Fibroblast of lung (primary cell): Measurements from ENCODE around the gene ATP6V0E1. TPM values are rescaled to one million over a fixed set of nuclear protein-coding genes. Genes with fewer than 3 reads are reported as not detected.
"Not testable (repeated sequence)": the region's sequence is repeated elsewhere in the genome, so short reads cannot be mapped to it uniquely, and the experiment has no call there.

Experiments used
- DNase-seq, 2 donors: peaks; one replicate each; pipeline versions ENCODE4 v3.0.0 to v3.0.0-alpha.2; 2010; ENCODE audit warnings: low read depth in 2 of 2
- H2AFZ ChIP-seq: 2 replicates; pipeline ENCODE4 v1.5.1; 2012; ENCODE audit warnings: low read length, control low read depth, inconsistent platforms
- H3K27ac ChIP-seq: 2 replicates; pipeline ENCODE4 v1.5.1; 2011; ENCODE audit warnings: low read length, control low read depth; ENCODE audit not compliant: insufficient read depth
- H3K27me3 ChIP-seq: 2 replicates; pipeline ENCODE4 v1.5.1; 2011; ENCODE audit warnings: mild to moderate bottlenecking, low read length; ENCODE audit not compliant: control insufficient read depth, insufficient read depth
- H3K36me3 ChIP-seq: 2 replicates; pipeline ENCODE4 v1.5.1; 2011; ENCODE audit warnings: low read length; ENCODE audit not compliant: control insufficient read depth, insufficient read depth
- H3K4me1 ChIP-seq: 2 replicates; pipeline ENCODE4 v1.5.1; 2011; ENCODE audit warnings: low read length; ENCODE audit not compliant: control insufficient read depth, insufficient read depth; ENCODE audit errors: extremely low read depth
- H3K4me2 ChIP-seq: 2 replicates; pipeline ENCODE4 v1.5.1; 2011; ENCODE audit warnings: low read length, control low read depth; ENCODE audit not compliant: insufficient read depth; ENCODE audit errors: extremely low read depth
- H3K4me3 ChIP-seq, 4 experiments: fragments of 200-600 bp in 1 of 4; sonication (generic) in 1 of 4; replicated peaks in 1 of 4; 2 replicates each; pipeline ENCODE4 v1.5.1; 2011 to 2016; ENCODE audit warnings: low read length in 4 of 4, low read depth in 3 of 4, mild to moderate bottlenecking in 3 of 4, control low read depth in 2 of 4, inconsistent platforms in 1 of 4, mixed read lengths in 1 of 4; ENCODE audit not compliant: insufficient read depth in 1 of 4; ENCODE audit errors: control extremely low read depth in 1 of 4
- H3K79me2 ChIP-seq: 2 replicates; pipeline ENCODE4 v1.5.1; 2012; ENCODE audit warnings: mild to moderate bottlenecking, low read length, inconsistent platforms; ENCODE audit not compliant: control insufficient read depth, insufficient read depth
- H3K9ac ChIP-seq: 2 replicates; pipeline ENCODE4 v1.5.1; 2011; ENCODE audit warnings: mild to moderate bottlenecking, low read length, control low read depth; ENCODE audit not compliant: insufficient read depth
- H3K9me3 ChIP-seq: 2 replicates; pipeline ENCODE4 v1.5.1; 2012; ENCODE audit warnings: low read depth, low read length; ENCODE audit not compliant: control insufficient read depth, insufficient read depth
- H4K20me1 ChIP-seq: 2 replicates; pipeline ENCODE4 v1.5.1; 2011; ENCODE audit warnings: low read length; ENCODE audit not compliant: control insufficient read depth, insufficient read depth; ENCODE audit errors: extremely low read depth
- CTCF ChIP-seq, 2 donors: IDR thresholded peaks in 1 of 2; conservative IDR thresholded peaks in 1 of 2; 1 replicate in 1 of 2; 2 replicates in 1 of 2; pipeline ENCODE4 v1.5.1; 2011 to 2012; ENCODE audit warnings: low read length in 2 of 2, control low read depth in 1 of 2, inconsistent platforms in 1 of 2, low read depth in 1 of 2, mild to moderate bottlenecking in 1 of 2
- EZH2 ChIP-seq: IDR thresholded peaks from 2 replicates; pipeline ENCODE4 v1.5.1; 2012; ENCODE audit warnings: low read length, control low read depth, mild to moderate bottlenecking; ENCODE audit errors: missing control alignments
- polyA plus RNA-seq, 2 donors: library from polyadenylated mRNA; depleted of rRNA in 1 of 2; stranded (reverse) in 1 of 2; unstranded in 1 of 2; fragments of >200 nt; gene quantifications; 2 replicates each; pipeline ENCODE4 v1.2.1, GENCODE V29; 2011 to 2012; ENCODE audit warnings: missing spikeins in 1 of 2
- total RNA-seq: library from RNA; depleted of rRNA; stranded (reverse); fragments of >200 nt; gene quantifications from 2 replicates; pipeline ENCODE4 v1.2.1, GENCODE V29; 2014

The ATP6V0E1 gene
- total and polyA plus RNA-seq, 2 donors (not counting 1 experiment from before 2014, with no cell fraction given), result 377 to 635 TPM

- no peaks in the 10 kb centered on the region for H3K4me1 ChIP-seq
- H3K27ac ChIP-seq, result no peak overlapping the region
- no peaks in the 10 kb centered on the region for H3K27me3 ChIP-seq
- H3K36me3 ChIP-seq, result no peaks in the 10 kb centered on the region
- DNase-seq, result no peak
- no peak overlapping the region for H3K9ac ChIP-seq
- TF ChIP-seq CTCF (conservative IDR thresholded peaks at IDR 0.05 in 1 of 2, IDR thresholded peaks at IDR 0.05 in 1 of 2; ENCODE audit: low read depth in 1 of 2, low read length in 2 of 2), result no peak
- H4K20me1 ChIP-seq, result no peaks in the 10 kb centered on the region
- no peak overlapping the region for H3K4me2 ChIP-seq
- H3K79me2 ChIP-seq, result no peaks in the 10 kb centered on the region
- no peak overlapping the region for H2AFZ ChIP-seq
- no peaks in the 10 kb centered on the region for H3K9me3 ChIP-seq
- no peak overlapping the region for H3K4me3 ChIP-seq
Observed at GRCh38 chr5:173075137-173075843, 91.7 kb downstream of the ATP6V0E1 start.

GRCh38 chr5:173075970-173076369 lies 92.4 kb downstream of the ATP6V0E1 start:
- DNase-seq, result no peak

GRCh38 chr5:173076471-173076870 lies 92.9 kb downstream of the ATP6V0E1 start:
- H3K9ac ChIP-seq, H3K27ac ChIP-seq, H3K4me2 ChIP-seq, H4K20me1 ChIP-seq, H3K27me3 ChIP-seq, H3K9me3 ChIP-seq, H3K4me1 ChIP-seq, DNase-seq, H3K4me3 ChIP-seq, H3K36me3 ChIP-seq, H2AFZ ChIP-seq, H3K79me2 ChIP-seq: not testable (repeated sequence)

More at GRCh38 chr5:173075970-173076369, 92.4 kb downstream of the ATP6V0E1 start:
- no peaks in the 10 kb centered on the region for H3K79me2 ChIP-seq
- no peak overlapping the region for H2AFZ ChIP-seq
- H3K27ac ChIP-seq, result no peak overlapping the region
- no peaks in the 10 kb centered on the region for H3K9me3 ChIP-seq
- H3K27me3 ChIP-seq, result no peaks in the 10 kb centered on the region
- H3K36me3 ChIP-seq, result no peaks in the 10 kb centered on the region
- H3K9ac ChIP-seq, result no peak overlapping the region
- H3K4me3 ChIP-seq, result no peak overlapping the region
- no peak for TF ChIP-seq EZH2
- TF ChIP-seq CTCF (conservative IDR thresholded peaks at IDR 0.05 in 1 of 2, IDR thresholded peaks at IDR 0.05 in 1 of 2; ENCODE audit: low read depth in 1 of 2, low read length in 2 of 2), result no peak
- H4K20me1 ChIP-seq, result no peaks in the 10 kb centered on the region
- no peaks in the 10 kb centered on the region for H3K4me1 ChIP-seq
- H3K4me2 ChIP-seq, result no peak overlapping the region
